NCI-H2227 (cell line): ENCODE measurements around the gene BAG1.

Experiments used
- DNase-seq: peaks from one replicate; lab custom pipeline; 2025; ENCODE audit not compliant: unreplicated experiment; lab: John Stamatoyannopoulos, UW

The BAG1 gene

GRCh38 chr9:33220681-33221567 lies 43.6 kb downstream of the BAG1 start:
- no peak for DNase-seq

- no peak for DNase-seq
Observed at GRCh38 chr9:33211695-33212393, 52.7 kb downstream of the BAG1 start.

GRCh38 chr9:33210006-33210715 lies 54.3 kb downstream of the BAG1 start:
- no peak for DNase-seq

GRCh38 chr9:33209394-33209793 lies 55.1 kb downstream of the BAG1 start:
- DNase-seq, result no peak

- DNase-seq, result no peak
Observed at GRCh38 chr9:33202552-33203201, 61.8 kb downstream of the BAG1 start.
